Left ventricle myocardium inferior (tissue), 1 donor: ENCODE results near the gene SCYGR1. TPM values are rescaled to one million over a fixed set of nuclear protein-coding genes. Genes with fewer than 3 reads are reported as not detected.
"Not testable (repeated sequence)": the region's sequence is repeated elsewhere in the genome, so short reads cannot be mapped to it uniquely, and the experiment has no call there.

Experiments
- DNase-seq: peaks from one replicate; pipeline ENCODE4 v3.0.0-alpha.2; 2020
- H3K27ac ChIP-seq: fragments of 200-600 bp; replicated peaks from 2 replicates; pipeline ENCODE4 v1.8.0; 2021
- H3K27me3 ChIP-seq: fragments of 200-600 bp; 2 replicates; pipeline ENCODE4 v1.8.0; 2021; ENCODE audit warnings: low read depth
- H3K36me3 ChIP-seq: fragments of 200-600 bp; 2 replicates; pipeline ENCODE4 v1.8.0; 2021
- H3K4me1 ChIP-seq: fragments of 200-600 bp; 2 replicates; pipeline ENCODE4 v1.8.0; 2021
- H3K4me3 ChIP-seq: fragments of 200-600 bp; 2 replicates; pipeline ENCODE4 v1.8.0; 2021; ENCODE audit warnings: mild to moderate bottlenecking, moderate library complexity
- H3K9me3 ChIP-seq: fragments of 200-600 bp; replicated peaks from 2 replicates; pipeline ENCODE4 v1.8.0; 2021
- CTCF ChIP-seq: fragments of 200-600 bp; IDR thresholded peaks from 2 replicates; pipeline ENCODE4 v1.8.0; 2021; ENCODE audit warnings: antibody characterized with exemption, mild to moderate bottlenecking, borderline replicate concordance
- intact Hi-C: fragments of 100-400 bp; cut with micrococcal nuclease; formaldehyde crosslinking; loops from one replicate; pipeline ENCODE4 v1.11.0; 2022
- long read RNA-seq: library from polyadenylated mRNA; unstranded; transcript quantifications from one replicate; pipeline ENCODE4 v2.0.0, GENCODE V29; 2021
- total RNA-seq: library from RNA; stranded (reverse); fragmentation: NEBNext Ultra II Directional; extraction: Animal tissue kit (Norgen Biotek cat#: 25700); gene quantifications from one replicate; pipeline ENCODE4 v1.2.1, GENCODE V29; 2021
- donor health status: DM: no; HTN: yes; CAD: no; lungs with severe emphysema.

Gene SCYGR1
- total RNA-seq, result not detected
- long read RNA-seq, result 0 reads

GRCh38 chr2:227387583-227387982 lies at the start of gene SCYGR1:
SCYGR1 (minus strand) TSS chr2:227387949; CDS start chr2:227387949, 0 bp downstream.
- H3K36me3 ChIP-seq, DNase-seq, H3K9me3 ChIP-seq, H3K27ac ChIP-seq, intact Hi-C loops, H3K4me3 ChIP-seq, H3K4me1 ChIP-seq: not testable (repeated sequence)
- peaks cover 22% of the 10 kb centered on the region for H3K27me3 ChIP-seq

GRCh38 chr2:227436436-227437174 lies 48.9 kb upstream of the SCYGR1 start:
- H3K36me3 ChIP-seq, result no peaks in the 10 kb centered on the region
- peaks cover 19% of the 10 kb centered on the region for H3K9me3 ChIP-seq
- H3K27me3 ChIP-seq, result no peaks in the 10 kb centered on the region
- no peak for DNase-seq
- TF ChIP-seq CTCF, result no peak
- no peaks in the 10 kb centered on the region for H3K4me1 ChIP-seq
- no peak overlapping the region for H3K27ac ChIP-seq
- intact Hi-C loops, result no loop called here
- H3K4me3 ChIP-seq, result no peak overlapping the region

GRCh38 chr2:227433171-227433570 lies 45.4 kb upstream of the SCYGR1 start:
- DNase-seq, result no peak
- Histone ChIP-seq H3K4me1 (no peaks in the 10 kb centered on the region), H3K27ac (no peak overlapping the region), H3K9me3 (peaks cover 19% of the 10 kb centered on the region), H3K36me3 (no peaks in the 10 kb centered on the region), H3K4me3 (no peak overlapping the region), H3K27me3 (peaks cover 10% of the 10 kb centered on the region)
- no peak for TF ChIP-seq CTCF
- intact Hi-C loops, result no loop called here

GRCh38 chr2:227430639-227431038 lies 42.9 kb upstream of the SCYGR1 start:
- intact Hi-C loops, result no loop called here
- TF ChIP-seq CTCF, result no peak
- Histone ChIP-seq H3K27me3 (peaks cover 10% of the 10 kb centered on the region), H3K9me3 (peaks cover 19% of the 10 kb centered on the region), H3K27ac (no peak overlapping the region), H3K4me3 (no peak overlapping the region), H3K36me3 (no peaks in the 10 kb centered on the region), H3K4me1 (no peaks in the 10 kb centered on the region)
- DNase-seq, result no peak

- peaks cover 10% of the 10 kb centered on the region for H3K27me3 ChIP-seq
- DNase-seq, result no peak
- no peak overlapping the region for H3K4me3 ChIP-seq
- H3K9me3 ChIP-seq, result peaks cover 14% of the 10 kb centered on the region
- intact Hi-C loops, result no loop called here
- H3K27ac ChIP-seq, result no peak overlapping the region
- TF ChIP-seq CTCF, result no peak
- H3K4me1 ChIP-seq, result no peaks in the 10 kb centered on the region
- H3K36me3 ChIP-seq, result no peaks in the 10 kb centered on the region
These were observed 41.1 kb upstream of the SCYGR1 start for GRCh38 chr2:227428731-227429285.
